LNCAP (cell line): ENCODE data around the gene BORCS5.

Experiments used
- CTCF ChIP-seq: fragments of 450-650 bp; IDR thresholded peaks from 2 replicates; pipeline ENCODE4 v1.5.1; 2017; ENCODE audit warnings: mild to moderate bottlenecking

Gene BORCS5

GRCh38 chr12:12466157-12466556 lies 109.3 kb downstream of the BORCS5 start:
- TF ChIP-seq CTCF: no peak

- TF ChIP-seq CTCF: no peak
These were observed 110.4 kb downstream of the BORCS5 start for GRCh38 chr12:12467264-12467663.

- no peak for TF ChIP-seq CTCF
These were observed 110.9 kb downstream of the BORCS5 start for GRCh38 chr12:12467688-12468261.

GRCh38 chr12:12468575-12468974 lies 111.7 kb downstream of the BORCS5 start:
- no peak for TF ChIP-seq CTCF

- no peak for TF ChIP-seq CTCF
These were observed 112.5 kb downstream of the BORCS5 start for GRCh38 chr12:12469386-12469785.

- TF ChIP-seq CTCF: no peak
These were observed 114.0 kb downstream of the BORCS5 start for GRCh38 chr12:12470751-12471306.

- TF ChIP-seq CTCF: no peak
These were observed 116.3 kb downstream of the BORCS5 start for GRCh38 chr12:12473223-12473622.

- no peak for TF ChIP-seq CTCF
These were observed 117.6 kb downstream of the BORCS5 start for GRCh38 chr12:12474471-12474928.
